GM12865 (cell line): ENCODE measurements around the gene S1PR3.

ENCODE experiments used
- DNase-seq: peaks from one replicate; pipeline ENCODE4 v3.0.0; 2010; ENCODE audit warnings: low read depth
- H3K4me3 ChIP-seq: 2 replicates; pipeline ENCODE4 v1.5.1; 2011; ENCODE audit warnings: mild to moderate bottlenecking, low read depth, low read length, control low read depth
- TF ChIP-seq, protein P1 (sequence below): IDR thresholded peaks from 2 replicates; pipeline ENCODE4 v1.5.1; 2011; ENCODE audit warnings: low read length, control low read depth, low read depth, inconsistent platforms; ENCODE audit not compliant: insufficient read depth; ENCODE audit errors: missing control alignments

S1PR3 gene

GRCh38 chr9:88975966-88976889 lies 15.0 kb upstream of the S1PR3 start:
- TF ChIP-seq, protein P1, sequence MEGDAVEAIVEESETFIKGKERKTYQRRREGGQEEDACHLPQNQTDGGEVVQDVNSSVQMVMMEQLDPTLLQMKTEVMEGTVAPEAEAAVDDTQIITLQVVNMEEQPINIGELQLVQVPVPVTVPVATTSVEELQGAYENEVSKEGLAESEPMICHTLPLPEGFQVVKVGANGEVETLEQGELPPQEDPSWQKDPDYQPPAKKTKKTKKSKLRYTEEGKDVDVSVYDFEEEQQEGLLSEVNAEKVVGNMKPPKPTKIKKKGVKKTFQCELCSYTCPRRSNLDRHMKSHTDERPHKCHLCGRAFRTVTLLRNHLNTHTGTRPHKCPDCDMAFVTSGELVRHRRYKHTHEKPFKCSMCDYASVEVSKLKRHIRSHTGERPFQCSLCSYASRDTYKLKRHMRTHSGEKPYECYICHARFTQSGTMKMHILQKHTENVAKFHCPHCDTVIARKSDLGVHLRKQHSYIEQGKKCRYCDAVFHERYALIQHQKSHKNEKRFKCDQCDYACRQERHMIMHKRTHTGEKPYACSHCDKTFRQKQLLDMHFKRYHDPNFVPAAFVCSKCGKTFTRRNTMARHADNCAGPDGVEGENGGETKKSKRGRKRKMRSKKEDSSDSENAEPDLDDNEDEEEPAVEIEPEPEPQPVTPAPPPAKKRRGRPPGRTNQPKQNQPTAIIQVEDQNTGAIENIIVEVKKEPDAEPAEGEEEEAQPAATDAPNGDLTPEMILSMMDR: no peak
- no peak for DNase-seq
- no peak overlapping the region for H3K4me3 ChIP-seq

DNA sequence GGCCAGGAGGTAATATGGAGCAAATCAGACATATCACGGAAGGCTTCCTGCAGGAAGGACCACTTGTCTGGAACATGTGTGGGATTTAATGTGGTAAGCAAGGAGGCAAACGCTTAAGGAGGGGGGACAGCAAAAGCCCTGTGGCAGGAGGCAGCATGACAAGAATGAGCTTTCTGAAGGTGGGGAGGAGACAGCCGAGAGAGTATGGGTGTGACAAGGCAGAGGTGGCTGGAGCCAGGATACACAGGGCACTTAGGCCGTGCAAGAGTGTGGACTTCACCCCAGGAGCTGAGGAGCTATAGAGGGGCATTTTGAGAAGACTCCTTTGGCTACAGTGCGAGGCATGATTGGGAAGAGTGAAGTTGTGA lies 14.4 kb upstream of the S1PR3 start:
- TF ChIP-seq, protein P1: no peak
- no peak for DNase-seq
- no peak overlapping the region for H3K4me3 ChIP-seq

DNA sequence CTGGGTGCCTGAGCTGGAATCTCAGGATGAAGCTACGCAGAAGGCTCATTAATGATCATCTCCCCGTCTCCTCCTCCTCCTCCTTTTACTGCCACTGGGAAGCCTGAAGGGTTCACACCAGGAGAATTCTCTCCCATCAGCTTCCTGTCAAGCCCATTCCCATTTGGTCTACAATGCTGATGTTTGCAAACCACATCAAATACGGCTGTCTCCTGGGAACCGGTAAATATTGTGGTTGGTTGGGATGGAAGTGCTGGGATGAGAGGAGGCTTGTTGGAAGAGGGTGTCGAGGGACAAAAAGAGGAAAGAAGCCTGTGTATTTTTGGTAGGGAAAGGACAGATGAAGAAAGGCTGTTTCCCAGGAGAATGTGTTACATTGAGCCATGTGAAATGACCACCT lies 13.2 kb upstream of the S1PR3 start:
- no peak overlapping the region for H3K4me3 ChIP-seq
- no peak for DNase-seq
- TF ChIP-seq, protein P1: no peak

DNA sequence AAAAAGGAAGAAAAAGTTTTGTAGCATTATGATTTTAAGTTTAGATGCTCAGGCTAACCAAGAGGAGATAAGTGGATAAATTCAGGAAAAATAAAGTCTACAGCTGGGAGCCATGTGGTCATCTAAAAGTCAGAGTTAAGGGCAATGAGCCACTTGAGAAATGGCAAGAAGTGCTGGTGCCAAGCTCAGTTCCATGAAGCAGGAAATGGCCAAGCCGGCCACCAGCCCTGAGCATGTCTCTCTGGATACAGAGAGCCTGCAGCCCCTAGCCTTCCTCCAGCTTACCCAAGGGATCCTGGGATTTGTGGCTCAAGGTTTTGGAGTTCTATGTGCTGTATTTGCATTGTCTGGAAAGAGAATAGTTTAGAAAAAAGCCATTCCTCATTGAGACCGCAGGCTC lies 12.2 kb upstream of the S1PR3 start:
- H3K4me3 ChIP-seq: no peak overlapping the region
- DNase-seq: no peak
- TF ChIP-seq, protein P1: no peak

GRCh38 chr9:88979791-88980190 lies 11.5 kb upstream of the S1PR3 start:
- TF ChIP-seq, protein P1: no peak
- DNase-seq: no peak
- no peak overlapping the region for H3K4me3 ChIP-seq

DNA sequence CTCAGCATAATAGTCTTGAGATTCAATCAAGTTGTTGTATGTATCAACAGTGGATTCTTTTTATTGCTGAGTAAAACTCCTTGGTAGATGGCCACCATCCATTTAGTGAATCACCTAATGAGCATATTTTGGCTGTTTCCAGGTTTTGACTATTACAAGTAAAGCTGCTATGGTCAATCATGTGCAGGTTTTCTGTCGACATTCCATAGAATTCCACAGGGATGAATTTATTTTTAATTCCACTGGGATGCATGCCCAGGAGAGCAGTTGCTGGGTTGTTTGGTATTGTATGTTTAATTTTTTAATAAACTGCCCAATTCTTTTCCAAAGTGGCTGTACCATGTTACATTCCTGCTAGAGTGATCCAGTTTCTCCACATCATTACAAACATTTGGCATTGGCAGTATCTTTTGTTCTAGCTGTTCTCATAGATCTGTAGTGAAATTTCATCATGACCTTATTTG lies 10.5 kb upstream of the S1PR3 start:
- no peak for DNase-seq
- TF ChIP-seq, protein P1: no peak
- H3K4me3 ChIP-seq: no peak overlapping the region

DNA sequence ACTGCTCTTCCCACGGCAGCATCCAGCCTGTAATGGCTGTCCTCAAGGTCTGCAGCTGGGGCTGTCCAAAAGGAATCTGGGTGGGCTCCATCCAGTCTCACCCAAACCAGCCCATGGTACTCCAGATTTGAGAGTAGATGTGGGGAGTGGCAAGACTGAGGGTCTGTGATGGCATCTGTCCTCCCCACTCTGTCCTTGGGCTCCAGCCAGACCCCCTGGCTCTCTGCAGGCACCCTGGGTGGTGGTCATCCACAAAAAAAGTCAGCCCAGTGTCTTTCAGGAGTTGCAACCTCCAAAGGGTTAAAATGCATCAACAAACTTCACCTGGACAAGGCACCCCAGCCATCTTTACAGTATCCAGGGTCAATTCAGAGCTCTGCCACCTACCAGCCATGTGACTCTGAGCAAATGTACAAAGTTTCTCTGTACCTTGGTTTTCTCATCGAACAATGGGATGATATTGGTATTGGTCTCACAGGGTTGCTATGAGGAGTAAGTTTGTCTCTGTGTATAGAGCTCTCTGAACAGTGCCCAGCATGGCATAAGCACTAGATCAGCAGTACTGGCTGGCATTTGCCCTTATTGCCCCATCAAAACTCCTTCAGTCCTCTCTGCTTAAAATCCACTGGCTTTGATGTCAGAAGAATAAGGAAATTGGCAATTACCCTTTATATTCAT lies 7.3 kb upstream of the S1PR3 start:
- H3K4me3 ChIP-seq: no peak overlapping the region
- DNase-seq: no peak
- TF ChIP-seq, protein P1: no peak
